Bone marrow (tissue), 2 donors: ENCODE data around the gene ZDHHC20.

Experiments
- DNase-seq, 2 donors: peaks; one replicate each; lab custom pipeline; 2025; lab: John Stamatoyannopoulos, UW

Gene ZDHHC20

GRCh38 chr13:21326155-21327031 is 132.7 kb downstream of the ZDHHC20 start:
- no peak for DNase-seq

DNA sequence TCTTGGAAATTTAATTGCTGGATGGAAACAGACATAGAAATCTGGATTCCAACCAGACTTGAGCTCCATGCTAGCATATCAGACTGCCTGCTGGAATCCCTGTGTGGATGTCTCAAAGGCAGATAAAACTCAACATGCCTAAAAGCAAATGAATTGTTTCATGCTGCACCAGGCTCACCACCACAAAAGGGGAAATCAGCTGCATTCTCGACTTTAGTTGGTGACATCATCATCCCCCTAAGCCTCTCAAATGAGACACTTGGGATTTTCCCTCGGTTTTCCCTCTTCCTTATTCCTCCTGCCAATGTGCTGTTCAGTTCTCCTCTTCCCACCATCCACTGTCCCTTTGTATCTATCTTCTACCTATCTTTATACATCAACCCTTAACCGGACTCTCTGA is 134.3 kb downstream of the ZDHHC20 start:
- no peak for DNase-seq

DNA sequence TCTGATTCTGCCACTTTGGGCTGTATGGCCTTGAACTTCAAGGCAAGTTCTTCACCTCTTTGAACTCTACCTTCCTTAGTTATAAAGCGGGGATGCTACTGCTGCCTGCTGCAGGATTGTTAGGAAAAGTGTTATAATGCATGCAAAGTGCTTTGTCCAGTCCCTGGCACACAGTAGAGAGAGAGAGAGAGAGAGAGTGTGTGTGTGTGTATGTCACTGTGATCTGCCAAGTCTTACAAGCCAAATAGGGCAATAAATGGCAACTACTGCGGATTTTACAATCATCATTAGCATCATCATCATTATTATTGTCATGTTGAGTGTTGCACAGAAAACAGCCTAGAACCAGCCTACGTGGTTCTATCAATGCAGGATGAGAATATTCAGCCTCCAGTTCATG is 136.1 kb downstream of the ZDHHC20 start:
- no peak for DNase-seq
